Activated gamma-delta T cell (primary cell): ENCODE results near the gene TARBP1.
"Not testable (repeated sequence)": the region's sequence is repeated elsewhere in the genome, so short reads cannot be mapped to it uniquely, and the experiment has no call there.

ENCODE experiments used
- DNase-seq: peaks from one replicate; lab custom pipeline; 2025; lab: John Stamatoyannopoulos, UW

TARBP1 gene

DNA sequence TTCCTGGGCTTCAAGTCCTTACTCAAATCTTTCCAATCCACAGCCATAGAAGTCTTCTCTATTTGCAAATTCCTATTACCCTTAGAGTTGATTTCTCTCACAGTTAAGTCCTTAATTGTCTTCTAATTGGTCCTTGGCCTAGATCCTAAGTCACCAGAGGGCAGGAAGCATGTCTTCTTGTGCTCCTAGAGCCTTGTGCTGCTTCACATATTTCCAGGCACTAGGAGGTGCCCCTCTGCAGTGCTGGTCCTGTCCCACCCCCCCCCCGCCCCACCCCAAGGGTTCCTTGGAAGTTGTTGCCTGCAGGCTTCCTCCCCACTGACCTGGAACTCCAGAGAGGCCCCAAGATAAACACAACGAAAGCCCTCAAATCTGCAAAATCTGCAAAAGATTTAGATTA, 28.1 kb upstream of the TARBP1 start:
- no peak for DNase-seq

DNA sequence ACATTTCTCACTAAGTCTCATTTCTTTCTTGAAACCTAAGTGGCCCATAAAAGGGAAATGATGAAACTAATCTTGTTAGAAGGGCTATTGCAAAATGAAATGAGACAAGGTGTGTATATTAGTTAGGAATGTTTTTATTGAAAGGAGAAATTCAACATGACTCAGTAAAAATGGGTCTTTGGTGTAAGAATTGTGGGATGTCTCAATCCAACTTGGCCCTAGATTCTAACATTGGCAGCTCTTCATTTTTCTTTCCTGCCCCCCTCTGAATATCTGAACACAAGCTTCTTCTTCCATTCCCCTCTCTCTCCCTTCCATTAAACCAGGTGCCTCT, 26.8 kb upstream of the TARBP1 start:
- DNase-seq, result no peak

- DNase-seq, result no peak
Measured at GRCh38 chr1:234504969-234505768, 26.2 kb upstream of the TARBP1 start.

- not testable (repeated sequence) for DNase-seq
Measured at GRCh38 chr1:234504251-234504650, 25.3 kb upstream of the TARBP1 start.

DNA sequence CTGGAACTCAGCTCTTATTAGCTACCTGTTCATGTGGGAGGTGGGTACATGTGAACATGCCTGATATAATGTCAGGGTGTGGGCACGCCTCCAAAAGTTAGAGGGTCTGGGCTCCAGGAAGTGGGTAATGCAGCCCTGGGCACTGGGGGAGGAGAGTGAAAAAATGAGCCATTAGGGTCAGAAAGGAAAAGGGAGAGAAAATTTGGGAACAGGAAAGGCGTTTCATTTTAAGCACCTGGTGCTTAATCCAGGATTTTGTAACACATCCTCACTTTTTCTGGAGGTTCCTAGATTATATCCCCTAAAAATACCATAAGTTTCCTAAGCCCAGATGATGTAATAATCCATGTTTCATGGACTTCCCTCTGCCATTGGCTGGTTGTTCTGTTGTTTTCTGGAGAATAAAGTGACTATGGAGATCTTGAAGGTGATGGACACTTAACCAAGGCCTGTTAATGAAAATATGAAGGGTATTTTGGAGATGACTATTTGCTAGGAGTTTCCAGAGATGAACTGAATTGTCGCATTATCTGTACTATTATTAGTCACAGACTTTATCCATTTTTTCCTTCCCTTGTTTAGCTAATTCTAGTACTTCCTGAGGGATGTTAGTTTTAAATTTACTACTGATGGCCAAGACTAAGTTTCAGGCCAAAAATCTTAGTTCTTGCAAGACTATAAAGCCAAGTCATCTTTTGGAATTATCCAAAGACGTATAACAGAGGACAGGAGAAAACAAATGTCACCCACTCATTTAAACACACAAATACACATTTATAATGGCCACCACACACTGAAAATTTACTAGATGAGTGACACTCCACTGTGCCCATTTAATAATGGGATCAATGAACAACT, 24.4 kb upstream of the TARBP1 start:
- DNase-seq, result no peak

GRCh38 chr1:234502785-234503184, 23.8 kb upstream of the TARBP1 start:
- no peak for DNase-seq

DNA sequence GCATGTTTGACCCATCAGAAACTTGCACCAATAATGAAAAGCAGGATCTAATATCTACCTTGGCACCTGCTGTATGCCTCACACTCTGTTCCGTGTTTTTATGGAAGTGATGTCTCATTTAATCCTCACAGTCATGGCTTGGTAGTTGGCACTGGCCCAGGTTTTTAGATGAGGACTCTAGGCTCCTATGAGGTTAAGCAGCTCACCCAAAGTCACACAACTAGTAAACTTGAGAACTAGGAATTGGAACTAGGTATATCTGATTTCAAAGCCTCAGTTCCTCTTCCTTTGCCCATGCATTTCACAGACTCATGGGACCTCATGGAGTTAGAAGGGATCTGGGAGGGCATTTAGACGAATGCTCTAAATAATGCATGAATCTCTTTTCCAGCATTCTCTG, 21.3 kb upstream of the TARBP1 start:
- DNase-seq, result no peak

GRCh38 chr1:234499943-234500245, 20.9 kb upstream of the TARBP1 start:
- DNase-seq, result no peak

DNA sequence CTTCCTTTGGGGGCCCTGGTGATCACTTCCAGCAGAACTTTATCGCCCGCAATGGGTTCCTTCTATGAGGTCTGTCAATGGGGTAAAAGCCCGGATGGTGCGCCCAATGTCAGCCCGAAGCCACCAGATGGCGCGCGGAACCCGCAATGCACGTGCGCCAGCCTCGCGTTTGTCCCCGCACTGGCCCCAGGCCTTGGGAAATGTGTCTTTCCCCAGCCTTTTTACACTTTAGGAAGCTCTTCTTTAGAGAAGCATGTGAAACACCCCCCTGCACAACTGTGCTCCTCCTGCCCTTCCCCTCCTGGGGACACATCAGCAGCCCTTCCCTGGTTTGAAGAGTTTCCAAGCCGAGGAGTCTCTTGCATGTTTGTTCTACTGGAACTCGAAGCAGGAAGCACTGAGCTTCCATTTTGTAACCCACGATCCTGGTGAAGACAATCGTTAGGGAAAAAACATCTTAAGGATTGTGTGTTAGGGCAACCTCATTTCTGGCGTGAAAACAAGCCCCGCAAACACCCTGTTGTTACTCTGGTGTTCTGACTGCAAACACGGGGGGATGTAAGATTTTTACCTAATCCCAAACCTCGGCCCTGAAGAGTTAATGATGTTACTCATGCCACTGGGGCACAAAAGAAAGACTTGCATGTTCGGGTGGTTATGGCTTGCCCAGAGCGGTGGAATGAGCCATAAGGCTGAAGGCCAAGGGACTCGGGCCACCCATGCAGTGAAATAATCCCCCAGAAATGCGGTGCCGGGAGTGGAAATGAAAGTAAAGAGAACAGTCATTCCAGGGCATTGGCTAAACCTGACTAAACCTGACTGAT, 20.4 kb upstream of the TARBP1 start:
- DNase-seq, result peak; percentile 41

- DNase-seq, result no peak
Measured at GRCh38 chr1:234498448-234499118, 19.6 kb upstream of the TARBP1 start.

DNA sequence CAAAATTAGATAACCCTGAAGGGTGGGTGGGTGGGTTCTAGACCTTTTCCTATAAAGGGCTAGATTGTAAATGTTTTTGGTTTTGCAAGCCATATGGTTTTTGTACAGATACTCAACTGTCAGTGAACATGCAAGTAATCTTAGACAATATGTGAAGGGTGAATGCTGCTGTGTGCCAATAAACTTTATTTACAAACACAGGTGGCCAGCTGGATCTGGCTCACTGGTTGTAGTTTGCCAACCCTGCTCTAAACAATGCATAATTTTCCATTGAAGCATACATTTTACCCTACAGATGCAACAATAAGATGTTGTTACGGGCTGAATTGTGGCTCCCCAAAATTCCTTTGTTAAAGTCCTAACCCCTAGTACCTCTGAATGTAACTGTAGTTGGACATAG, 18.6 kb upstream of the TARBP1 start:
- DNase-seq, result no peak

- DNase-seq, result no peak
Measured at GRCh38 chr1:234495231-234495990, 16.4 kb upstream of the TARBP1 start.

- DNase-seq, result no peak
Measured at GRCh38 chr1:234494049-234494448, 15.1 kb upstream of the TARBP1 start.

GRCh38 chr1:234490793-234491479, 12.0 kb upstream of the TARBP1 start:
- DNase-seq, result no peak

GRCh38 chr1:234489698-234490077, 10.7 kb upstream of the TARBP1 start:
- no peak for DNase-seq

DNA sequence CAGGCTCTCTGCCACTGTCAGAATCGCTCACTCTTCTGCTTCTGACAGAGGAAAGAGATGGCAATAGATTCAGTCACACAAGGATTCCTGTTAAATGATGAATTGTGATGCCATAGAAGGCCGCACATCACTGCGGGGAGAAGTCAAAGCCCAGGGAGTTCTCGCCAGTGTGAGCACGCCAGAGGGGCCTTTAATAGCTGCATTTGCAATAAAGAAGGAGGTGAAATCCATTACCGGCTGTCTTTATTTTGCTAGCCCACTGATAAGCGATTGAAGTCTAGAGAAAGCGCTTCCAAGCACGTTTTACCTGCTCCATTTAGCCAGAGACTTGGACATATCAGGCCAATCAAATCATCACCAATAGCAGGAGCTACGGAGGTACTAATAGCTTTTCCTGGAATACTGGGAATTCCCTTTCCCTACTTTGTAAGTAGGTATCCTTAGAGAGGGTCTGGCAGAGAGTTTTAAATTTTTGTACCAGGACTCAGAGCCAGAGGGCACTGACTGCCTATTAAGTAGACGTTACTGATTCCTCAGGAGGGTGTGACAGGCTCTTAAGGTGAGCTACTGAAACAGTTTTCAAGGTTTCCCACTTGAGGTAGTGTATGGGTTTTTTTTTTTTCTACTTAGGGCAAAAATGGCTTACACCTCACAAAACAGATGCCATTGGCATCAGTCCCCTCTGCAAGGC, 10.2 kb upstream of the TARBP1 start:
- no peak for DNase-seq

DNA sequence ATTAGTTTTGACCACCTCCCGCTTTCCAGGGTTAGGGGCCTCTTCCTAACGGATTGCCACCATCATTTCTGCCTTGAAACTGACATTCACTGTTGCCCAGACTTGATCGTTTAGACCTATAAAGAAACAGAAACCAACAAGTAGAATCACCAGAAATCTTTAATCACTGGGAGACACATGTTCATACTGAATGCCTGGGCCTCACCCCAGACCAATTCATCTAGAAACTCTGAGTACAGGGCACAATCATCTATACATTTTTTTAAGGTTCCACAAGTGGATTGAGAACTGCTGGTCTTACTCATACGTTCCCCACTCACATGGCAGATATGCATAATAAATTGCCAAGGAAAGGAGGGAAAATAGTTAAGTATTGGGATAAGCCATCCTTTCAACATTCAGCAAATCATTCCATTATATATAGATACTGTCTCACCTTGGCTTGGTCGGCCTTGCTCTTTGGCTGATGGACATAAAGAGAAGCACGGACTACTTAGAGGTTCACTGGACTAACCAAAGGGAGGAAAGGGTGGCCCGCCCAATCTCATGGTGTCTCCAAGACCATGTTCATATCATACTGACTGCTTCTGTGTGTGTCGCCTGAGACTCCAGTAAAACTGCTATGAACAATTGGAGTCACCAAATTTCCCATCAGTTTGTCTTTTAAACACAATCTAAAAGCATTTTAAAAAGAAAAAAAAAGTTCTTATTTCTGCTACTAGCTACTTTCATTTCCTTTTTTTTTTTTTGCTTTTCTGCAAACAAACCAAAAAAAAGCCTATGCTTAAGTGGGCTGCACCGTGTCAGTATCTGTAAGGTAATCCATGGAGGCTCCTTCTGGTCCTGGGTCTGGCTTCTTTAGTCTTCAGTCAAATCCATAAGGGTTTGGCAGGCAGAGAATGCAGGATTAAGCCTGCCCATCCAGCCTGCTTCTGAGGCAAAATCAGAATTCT, 9.4 kb upstream of the TARBP1 start:
- no peak for DNase-seq

- DNase-seq, result no peak
Measured at GRCh38 chr1:234486858-234487840, 8.2 kb upstream of the TARBP1 start.
